Endothelial cell of umbilical vein (primary cell): Measurements from ENCODE around the gene WBP4. TPM values are rescaled to one million over a fixed set of nuclear protein-coding genes. Genes with fewer than 3 reads are reported as not detected.

Experiments
- BruUV-seq: library from RNA; stranded (reverse); fragments of 400-500 nt; replicated peaks from 2 replicates; lab custom pipeline; 2021; lab: Mats Ljungman, UMichigan
- CTCF ChIA-PET: fragments of 300-600, 350-600 bp; sonication (Branson Sonifier 250); formaldehyde crosslinking; loops from one replicate; lab custom pipeline; 2021; ENCODE audit warnings: antibody characterized with exemption, inconsistent platforms; lab: Charles Lee
- POLR2A ChIA-PET: fragments of 300-600, 350-600 bp; sonication (Branson Sonifier 250); formaldehyde crosslinking; loops from one replicate; lab custom pipeline; 2021; ENCODE audit warnings: antibody characterized with exemption, inconsistent platforms; lab: Charles Lee
- DNase-seq: peaks from one replicate; pipeline ENCODE4 v3.0.0-alpha.2; 2011; ENCODE audit warnings: low read depth, low spot score
- FAIRE-seq: peaks from 2 replicates; lab custom pipeline; 2011; peaks lifted over from hg19 to GRCh38; lab: Jason Lieb, UNC
- H2AFZ ChIP-seq: 2 replicates; pipeline ENCODE4 v1.6.0; 2012; ENCODE audit warnings: low read depth, low read length, control low read depth, inconsistent platforms
- H3K27ac ChIP-seq: 2 replicates; pipeline ENCODE4 v1.5.1; 2011; ENCODE audit warnings: low read depth, mild to moderate bottlenecking, control low read depth, low read length, moderate library complexity; ENCODE audit not compliant: insufficient read depth
- H3K27me3 ChIP-seq, 2 experiments: 2 replicates each; pipeline versions ENCODE4 v1.6.0 to v1.6.1; 2011; ENCODE audit warnings: low read length in 2 of 2, mixed read lengths in 1 of 2; ENCODE audit not compliant: control insufficient read depth in 2 of 2, insufficient read depth in 2 of 2
- H3K36me3 ChIP-seq, 2 experiments: 2 replicates in 1 of 2; 3 replicates in 1 of 2; pipeline ENCODE4 v1.5.1; 2011; ENCODE audit warnings: low read length in 2 of 2, mild to moderate bottlenecking in 1 of 2, moderate library complexity in 1 of 2; ENCODE audit not compliant: control insufficient read depth in 2 of 2, insufficient read depth in 2 of 2; ENCODE audit errors: extremely low read depth in 1 of 2
- H3K4me1 ChIP-seq: 3 replicates; pipeline ENCODE4 v1.5.1; 2011; ENCODE audit warnings: mild to moderate bottlenecking, low read length; ENCODE audit not compliant: control insufficient read depth, insufficient read depth; ENCODE audit errors: extremely low read depth
- H3K4me2 ChIP-seq: 2 replicates; pipeline ENCODE4 v1.6.1; 2011; ENCODE audit warnings: low read length, control low read depth, mixed read lengths; ENCODE audit not compliant: insufficient read depth
- H3K4me3 ChIP-seq, 3 experiments: fragments of 200-600 bp in 1 of 3; sonication (generic), shearing (Covaris generic) in 1 of 3; replicated peaks in 1 of 3; 2 replicates each; pipeline ENCODE4 v1.5.1; 2011 to 2016; ENCODE audit warnings: control low read depth in 3 of 3, low read length in 3 of 3, mild to moderate bottlenecking in 2 of 3, inconsistent platforms in 1 of 3, low read depth in 1 of 3, moderate library complexity in 1 of 3; ENCODE audit not compliant: insufficient read depth in 1 of 3
- H3K79me2 ChIP-seq: 2 replicates; pipeline ENCODE4 v1.6.0; 2012; ENCODE audit warnings: low read length, inconsistent platforms; ENCODE audit not compliant: control insufficient read depth, insufficient read depth
- H3K9ac ChIP-seq: replicated peaks from 2 replicates; pipeline ENCODE3; 2011; ENCODE audit warnings: low read length, control low read depth; ENCODE audit not compliant: insufficient read depth; ENCODE audit errors: extremely low read depth
- H3K9me1 ChIP-seq: replicated peaks from 3 replicates; pipeline ENCODE4 v1.6.0; 2011; ENCODE audit warnings: mild to moderate bottlenecking, low read length; ENCODE audit not compliant: control insufficient read depth, insufficient read depth; ENCODE audit errors: extremely low read depth
- H3K9me3 ChIP-seq: replicated peaks from 2 replicates; pipeline ENCODE4 v1.5.1; 2012; ENCODE audit warnings: low read length, inconsistent platforms; ENCODE audit not compliant: control insufficient read depth, insufficient read depth
- H4K20me1 ChIP-seq: replicated peaks from 2 replicates; pipeline ENCODE3; 2011; ENCODE audit warnings: mild to moderate bottlenecking, low read length; ENCODE audit not compliant: control insufficient read depth, insufficient read depth; ENCODE audit errors: extremely low read depth
- CTCF ChIP-seq, 2 donors: IDR thresholded peaks; 1 replicate in 1 of 2; 2 replicates in 1 of 2; pipeline ENCODE4 v1.5.1; 2011; ENCODE audit warnings: low read length in 2 of 2, mild to moderate bottlenecking in 2 of 2, moderate library complexity in 2 of 2, control low read depth in 1 of 2, inconsistent platforms in 1 of 2, low read depth in 1 of 2; ENCODE audit not compliant: insufficient read depth in 1 of 2; ENCODE audit errors: extremely low read depth in 1 of 2
- FOS ChIP-seq: IDR thresholded peaks from 2 replicates; pipeline ENCODE4 v1.6.1; 2011; ENCODE audit warnings: mild to moderate bottlenecking, low read length, moderate library complexity, borderline replicate concordance; ENCODE audit not compliant: insufficient read depth
- GATA2 ChIP-seq: IDR thresholded peaks from 2 replicates; pipeline ENCODE4 v1.7.0; 2011; ENCODE audit warnings: low read depth, mild to moderate bottlenecking, moderate library complexity, mixed read lengths, low read length; ENCODE audit not compliant: insufficient read length, insufficient read depth
- JUN ChIP-seq: IDR thresholded peaks from 2 replicates; pipeline ENCODE4 v1.6.1; 2011; ENCODE audit warnings: borderline replicate concordance, low read depth; ENCODE audit not compliant: insufficient read length, insufficient read depth
- MAX ChIP-seq: IDR thresholded peaks from 2 replicates; pipeline ENCODE4 v1.6.1; 2011; ENCODE audit not compliant: insufficient read depth, insufficient read length
- MYC ChIP-seq: IDR thresholded peaks from one replicate; pipeline ENCODE4 v1.6.1; 2011; ENCODE audit warnings: mild to moderate bottlenecking, low read depth, low read length
- POLR2A ChIP-seq: IDR thresholded peaks from 2 replicates; pipeline ENCODE4 v1.6.1; 2012; ENCODE audit warnings: low read depth, mild to moderate bottlenecking, control low read depth, low read length
- POLR2AphosphoS5 ChIP-seq: IDR thresholded peaks from 2 replicates; pipeline ENCODE4 v1.6.1; 2012; ENCODE audit warnings: low read depth, mild to moderate bottlenecking, control low read depth, low read length, moderate library complexity; ENCODE audit not compliant: insufficient read depth
- dilution Hi-C: fragments of 300-500 bp; cut with MboI; formaldehyde crosslinking; loops from one replicate; pipeline ENCODE4 v1.15.0; 2019; ENCODE audit warnings: low sequenced_read_pairs; ENCODE audit not compliant: extremely low pct_ligation_motif_present
- intact Hi-C: fragments of 100-400 bp; cut with micrococcal nuclease; formaldehyde crosslinking; loops from one replicate; pipeline ENCODE4 v1.10.0; 2022
- polyA plus RNA-seq, 4 experiments: library from polyadenylated mRNA; depleted of rRNA in 3 of 4; stranded (reverse) in 3 of 4; unstranded in 1 of 4; fragments of >200 nt; gene quantifications; 2 replicates each; pipeline versions ENCODE4 v1.2.1 to v1.2.3, GENCODE V29; 2011 to 2012; ENCODE audit warnings: missing spikeins in 1 of 4
- total RNA-seq: library from RNA; stranded (reverse); gene quantifications from 2 replicates; pipeline ENCODE4 v1.2.3, GENCODE V29; 2021

Gene WBP4
- total and polyA plus RNA-seq, 2 donors (not counting 3 experiments of a cell fraction or from before 2014, with no cell fraction given) = 4.3 to 14.8 TPM

GRCh38 chr13:41028051-41028450 is 33.3 kb upstream of the WBP4 start:
- no peaks in the 10 kb centered on the region for H3K27me3 ChIP-seq
- no peak overlapping the region for H3K9ac ChIP-seq
- no peaks in the 10 kb centered on the region for H3K9me3 ChIP-seq
- peaks cover 11% of the 10 kb centered on the region for H3K79me2 ChIP-seq
- no peaks in the 10 kb centered on the region for H3K9me1 ChIP-seq
- dilution Hi-C loops (no loop called here), intact Hi-C loops (no loop called here)
- POLR2A ChIA-PET = no interaction called here
- no peaks in the 10 kb centered on the region for H3K4me1 ChIP-seq
- CTCF ChIA-PET = interaction anchor here (1.0 kb wide), 1 partner anchor 9 kb away, joined by 3 read pairs; the partner anchor contains the start of gene ELF1
- no peak overlapping the region for H3K4me3 ChIP-seq
- no TSS peak for BruUV-seq
- no peak overlapping the region for H3K27ac ChIP-seq
- no peaks in the 10 kb centered on the region for H4K20me1 ChIP-seq
- no peak overlapping the region for H2AFZ ChIP-seq
- H3K36me3 ChIP-seq = peaks cover 0 to 2% of the 10 kb centered on the region in 2 experiments
- FAIRE-seq (peak; percentile 43), DNase-seq (no peak)
- no peak overlapping the region for H3K4me2 ChIP-seq
- TF ChIP-seq GATA2 (no peak), MAX (no peak), FOS (no peak), POLR2A (no peak), MYC (no peak), CTCF (IDR thresholded peaks at IDR 0.05; ENCODE audit: extremely low read depth in 1 of 2, insufficient read depth in 1 of 2, low read depth in 1 of 2, low read length in 2 of 2) (no peak), POLR2AphosphoS5 (no peak), JUN (no peak)
